CD14-positive monocyte (primary cell): Measurements from ENCODE around the gene SLC25A51. TPM values are rescaled to one million over a fixed set of nuclear protein-coding genes. Genes with fewer than 3 reads are reported as not detected.

ENCODE experiments used
- DNase-seq, 3 donors: peaks; one replicate each; pipeline ENCODE4 v3.0.0-alpha.2; 2011 to 2022
- H2AFZ ChIP-seq: 2 replicates; pipeline ENCODE4 v1.6.0; 2012; ENCODE audit warnings: mild to moderate bottlenecking, low read depth, low read length, inconsistent platforms; ENCODE audit not compliant: insufficient read depth, poor library complexity, severe bottlenecking
- H3K27ac ChIP-seq, 2 donors: 1 replicate in 1 of 2; 2 replicates in 1 of 2; pipeline ENCODE4 v1.5.1; 2012 to 2013; ENCODE audit warnings: low read length in 2 of 2, control low read depth in 1 of 2, inconsistent platforms in 1 of 2, low read depth in 1 of 2, mild to moderate bottlenecking in 1 of 2
- H3K27me3 ChIP-seq, 2 donors: one replicate each; pipeline versions ENCODE4 v1.6.0 to v1.6.1; 2011 to 2013; ENCODE audit warnings: low read length in 2 of 2; ENCODE audit not compliant: control insufficient read depth in 2 of 2, insufficient read depth in 2 of 2
- H3K36me3 ChIP-seq, 2 donors: replicated peaks in 1 of 2; 1 replicate in 1 of 2; 2 replicates in 1 of 2; pipeline versions ENCODE4 v1.5.1 to v1.6.1; 2012 to 2013; ENCODE audit warnings: low read length in 2 of 2, control low read depth in 1 of 2, inconsistent platforms in 1 of 2, mild to moderate bottlenecking in 1 of 2; ENCODE audit not compliant: insufficient read depth in 2 of 2, control insufficient read depth in 1 of 2
- H3K4me1 ChIP-seq, 2 donors: 1 replicate in 1 of 2; 2 replicates in 1 of 2; pipeline versions ENCODE4 v1.5.1 to v1.6.1; 2012 to 2013; ENCODE audit warnings: low read length in 2 of 2, control low read depth in 1 of 2, inconsistent platforms in 1 of 2, mild to moderate bottlenecking in 1 of 2, moderate library complexity in 1 of 2; ENCODE audit not compliant: insufficient read depth in 2 of 2, control insufficient read depth in 1 of 2
- H3K4me2 ChIP-seq: replicated peaks from 2 replicates; pipeline ENCODE3; 2012; ENCODE audit warnings: low read length, moderate library complexity, mild to moderate bottlenecking; ENCODE audit not compliant: poor library complexity, severe bottlenecking; ENCODE audit errors: extremely low read depth
- H3K4me3 ChIP-seq, 3 experiments: fragments of 200-600 bp in 1 of 3; sonication (generic) in 1 of 3; replicated peaks in 1 of 3; 1 replicate in 2 of 3; 2 replicates in 1 of 3; pipeline ENCODE4 v1.5.1; 2011 to 2013; ENCODE audit warnings: low read length in 3 of 3, mild to moderate bottlenecking in 3 of 3, control low read depth in 2 of 3, low read depth in 2 of 3, inconsistent platforms in 1 of 3, moderate library complexity in 1 of 3
- H3K79me2 ChIP-seq: 2 replicates; pipeline ENCODE4 v1.6.0; 2012; ENCODE audit warnings: mild to moderate bottlenecking, control low read depth, inconsistent platforms, low read length, moderate library complexity; ENCODE audit not compliant: insufficient read depth
- H3K9ac ChIP-seq: 2 replicates; pipeline ENCODE4 v1.6.0; 2017; ENCODE audit warnings: low read length, mild to moderate bottlenecking; ENCODE audit not compliant: insufficient read depth, poor library complexity, severe bottlenecking
- H3K9me3 ChIP-seq, 2 donors: replicated peaks in 1 of 2; 1 replicate in 1 of 2; 2 replicates in 1 of 2; pipeline versions ENCODE4 v1.5.1 to v1.6.1; 2012 to 2013; ENCODE audit warnings: low read length in 2 of 2, control low read depth in 1 of 2; ENCODE audit not compliant: control insufficient read depth in 1 of 2, insufficient read depth in 1 of 2
- H4K20me1 ChIP-seq: 2 replicates; pipeline ENCODE4 v1.6.0; 2012; ENCODE audit warnings: mild to moderate bottlenecking, low read length, control low read depth, moderate library complexity; ENCODE audit not compliant: insufficient read depth
- H3K27ac Mint-ChIP-seq, 7 donors: one replicate each; pipeline ENCODE4 v1.8.0; 2020; ENCODE audit warnings: mild to moderate bottlenecking in 7 of 7, mixed read lengths in 7 of 7, moderate library complexity in 6 of 7, inconsistent platforms in 2 of 7
- H3K27me3 Mint-ChIP-seq, 3 donors: one replicate each; pipeline ENCODE4 v1.8.0; 2021 to 2022; ENCODE audit warnings: low read depth in 3 of 3, mild to moderate bottlenecking in 3 of 3, mixed read lengths in 3 of 3, moderate library complexity in 3 of 3, inconsistent platforms in 1 of 3
- H3K36me3 Mint-ChIP-seq, 2 donors: one replicate each; pipeline ENCODE4 v1.8.0; 2020; ENCODE audit warnings: mixed read lengths in 2 of 2, inconsistent platforms in 1 of 2, mild to moderate bottlenecking in 1 of 2
- H3K4me1 Mint-ChIP-seq: one replicate; pipeline ENCODE4 v1.8.0; 2020; ENCODE audit warnings: mild to moderate bottlenecking, mixed read lengths
- H3K4me3 Mint-ChIP-seq, 2 donors: one replicate each; pipeline ENCODE4 v1.8.0; 2020; ENCODE audit warnings: mild to moderate bottlenecking in 2 of 2, mixed read lengths in 2 of 2, moderate library complexity in 1 of 2
- H3K9me3 Mint-ChIP-seq, 7 donors: one replicate each; pipeline ENCODE4 v1.8.0; 2020 to 2022; ENCODE audit warnings: mixed read lengths in 7 of 7, mild to moderate bottlenecking in 6 of 7, moderate library complexity in 6 of 7, inconsistent platforms in 2 of 7
- WGBS: methylation state at CpG from one replicate; pipeline ENCODE4 v1.1.5; 2013; ENCODE audit warnings: missing lambda C conversion rate; ENCODE audit not compliant: insufficient coverage; 5-methylcytosine and 5-hydroxymethylcytosine counted together
- intact Hi-C, 2 donors: fragments of 100-400 bp; cut with micrococcal nuclease; formaldehyde crosslinking; loops; one replicate each; pipeline versions ENCODE4 v1.15.0 to v1.15.1; 2023
- polyA plus RNA-seq, 3 donors: library from polyadenylated mRNA; depleted of rRNA in 1 of 3; unstranded in 2 of 3; stranded (reverse) in 1 of 3; fragments of 300-500 nt in 2 of 3; fragments of >200 nt in 1 of 3; fragmentation: Illumina TruSeq in 2 of 3; gene quantifications; 1 replicate in 2 of 3; 2 replicates in 1 of 3; pipeline ENCODE4 v1.2.3, GENCODE V29; 2012 to 2021
- TF ChIP-seq, protein P1 (sequence below): fragments of 200-600 bp; IDR thresholded peaks from one replicate; pipeline ENCODE4 v1.8.0; 2022; ENCODE audit warnings: antibody characterized with exemption, mild to moderate bottlenecking

The SLC25A51 gene
- polyA plus RNA-seq, 3 donors, result 5.9 to 12.4 (median 8.9) TPM

DNA sequence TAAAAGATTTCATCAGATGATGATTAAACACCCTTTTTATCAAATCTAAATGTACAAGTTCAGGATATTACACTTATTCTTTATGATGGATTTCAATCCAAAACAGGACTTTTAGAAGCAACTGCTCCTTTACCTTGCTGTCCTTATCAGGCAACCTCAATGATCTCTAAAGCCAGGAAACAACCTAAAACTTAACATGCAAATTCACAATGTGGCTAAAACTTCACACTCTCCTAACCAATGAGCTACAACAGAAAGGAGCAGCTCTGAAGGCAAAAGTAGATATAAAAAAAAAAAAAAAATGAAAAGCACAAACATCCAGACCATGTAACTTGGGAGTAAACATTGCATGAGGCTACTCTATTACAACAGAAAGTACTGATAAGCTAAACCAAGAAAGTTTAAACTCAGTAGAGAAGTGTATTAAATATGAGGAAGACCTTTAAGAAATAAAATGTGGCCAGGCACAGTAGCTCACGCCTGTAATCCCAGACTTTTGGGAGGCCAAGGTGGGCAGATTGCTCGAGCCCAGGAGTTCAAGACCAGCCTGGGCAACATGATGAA, 22.9 kb downstream of the SLC25A51 start:
- 90% methylated on average over 2 of the region's 2 CpGs for WGBS
- Histone ChIP-seq H3K9me3 (peaks cover 4 to 5% of the 10 kb centered on the region in 2 donors), H3K4me3 (no peak overlapping the region), H3K9ac (no peak overlapping the region), H3K36me3 (peaks cover 4 to 54% of the 10 kb centered on the region in 2 donors), H3K4me1 (no peaks in the 10 kb centered on the region), H3K79me2 (peaks cover 4% of the 10 kb centered on the region), H2AFZ (no peak overlapping the region), H3K27ac (no peak overlapping the region), H4K20me1 (no peaks in the 10 kb centered on the region), H3K4me2 (no peak overlapping the region), H3K27me3 (no peaks in the 10 kb centered on the region)
- Mint-ChIP-seq H3K36me3 (peaks cover 26 to 48% of the 10 kb centered on the region in 2 donors), H3K4me3 (no peak overlapping the region), H3K4me1 (no peaks in the 10 kb centered on the region), H3K9me3 (peaks cover 2 to 8% (median 5%) of the 10 kb centered on the region in 7 donors), H3K27me3 (peaks cover 0 to 3% (median 0%) of the 10 kb centered on the region in 3 donors), H3K27ac (no peak overlapping the region)
- intact Hi-C loops, result no loop called here
- no peak for DNase-seq
- TF ChIP-seq, protein P1, sequence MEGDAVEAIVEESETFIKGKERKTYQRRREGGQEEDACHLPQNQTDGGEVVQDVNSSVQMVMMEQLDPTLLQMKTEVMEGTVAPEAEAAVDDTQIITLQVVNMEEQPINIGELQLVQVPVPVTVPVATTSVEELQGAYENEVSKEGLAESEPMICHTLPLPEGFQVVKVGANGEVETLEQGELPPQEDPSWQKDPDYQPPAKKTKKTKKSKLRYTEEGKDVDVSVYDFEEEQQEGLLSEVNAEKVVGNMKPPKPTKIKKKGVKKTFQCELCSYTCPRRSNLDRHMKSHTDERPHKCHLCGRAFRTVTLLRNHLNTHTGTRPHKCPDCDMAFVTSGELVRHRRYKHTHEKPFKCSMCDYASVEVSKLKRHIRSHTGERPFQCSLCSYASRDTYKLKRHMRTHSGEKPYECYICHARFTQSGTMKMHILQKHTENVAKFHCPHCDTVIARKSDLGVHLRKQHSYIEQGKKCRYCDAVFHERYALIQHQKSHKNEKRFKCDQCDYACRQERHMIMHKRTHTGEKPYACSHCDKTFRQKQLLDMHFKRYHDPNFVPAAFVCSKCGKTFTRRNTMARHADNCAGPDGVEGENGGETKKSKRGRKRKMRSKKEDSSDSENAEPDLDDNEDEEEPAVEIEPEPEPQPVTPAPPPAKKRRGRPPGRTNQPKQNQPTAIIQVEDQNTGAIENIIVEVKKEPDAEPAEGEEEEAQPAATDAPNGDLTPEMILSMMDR, result no peak

DNA sequence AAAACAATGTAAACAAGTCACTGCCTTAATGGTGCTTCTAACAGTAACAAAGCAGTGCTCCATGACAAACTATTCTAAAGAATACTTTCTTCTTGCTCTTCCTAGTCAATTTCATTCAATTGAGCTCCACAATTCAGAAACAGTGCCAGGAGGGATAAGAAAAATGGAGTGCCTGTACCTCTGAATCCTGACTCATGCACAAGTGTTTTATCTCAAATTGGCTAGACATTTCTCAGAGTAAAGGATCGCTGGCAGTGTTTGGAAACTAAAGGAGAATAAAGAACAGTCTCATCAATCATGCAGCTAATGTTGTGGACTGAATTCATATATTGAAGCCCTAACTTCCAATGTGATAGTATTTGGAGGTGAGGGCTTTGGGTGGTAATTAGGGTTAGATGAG, 27.6 kb downstream of the SLC25A51 start:
- intact Hi-C loops, result no loop called here
- Histone ChIP-seq H3K27me3 (no peaks in the 10 kb centered on the region), H3K4me2 (no peak overlapping the region), H4K20me1 (no peaks in the 10 kb centered on the region), H3K36me3 (peaks cover 4 to 43% of the 10 kb centered on the region in 2 donors), H3K4me1 (no peaks in the 10 kb centered on the region), H3K4me3 (no peak overlapping the region), H3K27ac (no peak overlapping the region), H2AFZ (no peak overlapping the region), H3K79me2 (no peaks in the 10 kb centered on the region), H3K9me3 (peaks cover 4 to 5% of the 10 kb centered on the region in 2 donors), H3K9ac (no peak overlapping the region)
- no peak overlapping the region for H3K27ac Mint-ChIP-seq
- H3K36me3 Mint-ChIP-seq, result peaks cover 22 to 33% of the 10 kb centered on the region in 2 donors
- no peak for DNase-seq
- no peaks in the 10 kb centered on the region for H3K4me1 Mint-ChIP-seq
- no peak overlapping the region for H3K4me3 Mint-ChIP-seq
- H3K27me3 Mint-ChIP-seq, result peaks cover 0 to 2% (median 0%) of the 10 kb centered on the region in 3 donors
- WGBS, result 100% methylated on average over 1 of the region's 1 CpG
- TF ChIP-seq, protein P1, result no peak
- H3K9me3 Mint-ChIP-seq, result peaks cover 0 to 8% (median 5%) of the 10 kb centered on the region in 7 donors
